Left cardiac atrium (tissue), 4 donors: Measurements from ENCODE around the gene EML6. TPM values are rescaled to one million over a fixed set of nuclear protein-coding genes. Genes with fewer than 3 reads are reported as not detected.

ENCODE experiments used
- ATAC-seq, 2 donors: fragments of 200-7000 bp; cut with Tn5 transposase; one replicate each; pipeline ENCODE4 v1.9.1; 2020; ENCODE audit warnings: mild to moderate bottlenecking in 2 of 2, moderate library complexity in 2 of 2
- DNase-seq: peaks from one replicate; pipeline ENCODE4 v3.0.0-alpha.2; 2020
- intact Hi-C, 2 donors: fragments of 100-400 bp; cut with DNase I; formaldehyde crosslinking; loops; one replicate each; pipeline versions ENCODE4 v1.14.1 to v1.15.1; 2022 to 2023
- total RNA-seq, 2 donors: library from RNA; stranded (reverse); fragmentation: NEBNext Ultra II Directional; extraction: Animal tissue kit (Norgen Biotek cat#: 25700); gene quantifications; one replicate each; pipeline ENCODE4 v1.2.1, GENCODE V29; 2021
- donor health status: DM: no; HTN: yes; CAD: no.
- donor health status: DM: no; HTN: yes; CAD: no; lungs with severe emphysema.
- donor health status: DM: yes; HTN: yes; CAD: no.
- donor health status: Dilated cardiomyopathy.

EML6 gene
- total RNA-seq, 2 donors from 2014 or later: 0.52 to 0.62 TPM

GRCh38 chr2:54775710-54776109, 52.2 kb downstream of the EML6 start:
- intact Hi-C loops: no loop called here
- DNase-seq: no peak
- no peak for ATAC-seq

GRCh38 chr2:54776494-54776893, 53.0 kb downstream of the EML6 start:
- ATAC-seq (no peak), DNase-seq (no peak)
- intact Hi-C loops: no loop called here

GRCh38 chr2:54783349-54783748, 59.9 kb downstream of the EML6 start:
- DNase-seq (no peak), ATAC-seq (no peak)
- intact Hi-C loops: no loop called here

DNA sequence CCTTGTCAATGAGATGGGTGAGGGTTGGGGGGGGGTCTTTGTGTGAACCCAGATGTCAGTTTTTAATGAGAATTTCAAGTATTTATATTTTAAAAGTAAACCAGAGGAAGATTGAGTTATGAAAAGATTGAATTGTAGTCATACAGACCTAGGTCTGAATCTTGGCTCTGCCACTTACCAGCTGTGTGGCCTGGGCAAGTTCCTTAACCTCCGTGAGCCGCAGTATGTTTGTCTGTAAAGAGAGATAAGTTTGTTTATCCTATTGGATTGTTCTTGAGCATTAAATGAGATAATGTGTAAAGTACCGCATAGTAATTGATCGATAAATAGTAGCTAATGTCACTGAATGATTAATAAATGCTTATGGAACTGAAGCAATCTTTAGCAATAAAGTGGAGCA, 63.8 kb downstream of the EML6 start:
- intact Hi-C loops: no loop called here
- DNase-seq (no peak), ATAC-seq (no peak)

GRCh38 chr2:54787755-54788366, 64.4 kb downstream of the EML6 start:
- ATAC-seq: no peak
- intact Hi-C loops: no loop called here
- DNase-seq: no peak

GRCh38 chr2:54789878-54790277, 66.4 kb downstream of the EML6 start:
- DNase-seq (no peak), ATAC-seq (no peak)
- intact Hi-C loops: no loop called here

- DNase-seq: no peak
- intact Hi-C loops: no loop called here
- no peak for ATAC-seq
These were observed 68.4 kb downstream of the EML6 start for GRCh38 chr2:54791831-54792230.

DNA sequence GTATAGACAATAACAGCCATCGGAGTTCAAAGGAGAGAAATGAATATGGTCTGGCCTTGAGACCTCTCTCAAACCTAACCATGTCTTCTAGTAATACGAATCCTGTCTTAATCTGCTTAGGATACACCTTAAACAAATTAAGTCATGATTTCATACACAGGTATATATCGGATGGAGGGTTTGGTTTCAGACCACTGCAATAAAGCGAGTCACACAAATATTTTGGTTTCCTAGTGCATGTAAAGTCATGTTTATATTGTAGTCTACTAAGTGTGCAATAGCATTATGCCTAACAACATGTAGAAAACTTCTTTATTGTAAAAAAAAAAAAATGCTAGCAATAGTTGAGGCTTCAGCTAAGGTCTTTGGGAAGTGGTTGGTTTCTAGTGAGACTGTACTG, 73.8 kb downstream of the EML6 start:
- ATAC-seq: no peak
- intact Hi-C loops: no loop called here

DNA sequence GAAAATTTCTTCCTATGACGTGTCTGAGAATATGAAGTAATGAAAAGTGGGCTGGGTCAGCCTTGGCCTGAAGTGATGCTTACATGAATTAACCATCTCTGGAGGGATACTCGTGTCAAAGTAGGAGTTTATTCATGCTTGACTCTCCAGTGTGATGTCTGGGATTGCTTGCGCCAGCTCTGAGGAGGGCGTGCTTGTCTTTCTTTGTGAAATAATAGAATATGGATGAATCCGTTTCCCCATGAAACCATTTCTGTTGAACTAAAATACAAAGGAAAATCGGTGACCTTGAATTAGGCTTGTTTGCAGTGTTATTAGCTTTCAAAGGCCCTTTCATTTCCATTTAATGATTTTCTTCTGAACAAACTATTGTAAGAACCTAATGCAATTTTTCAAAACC, 77.9 kb downstream of the EML6 start:
- no peak for ATAC-seq
- intact Hi-C loops: no loop called here

More for the DNA sequence above, 73.8 kb downstream of the EML6 start:
- no peak for DNase-seq

DNA sequence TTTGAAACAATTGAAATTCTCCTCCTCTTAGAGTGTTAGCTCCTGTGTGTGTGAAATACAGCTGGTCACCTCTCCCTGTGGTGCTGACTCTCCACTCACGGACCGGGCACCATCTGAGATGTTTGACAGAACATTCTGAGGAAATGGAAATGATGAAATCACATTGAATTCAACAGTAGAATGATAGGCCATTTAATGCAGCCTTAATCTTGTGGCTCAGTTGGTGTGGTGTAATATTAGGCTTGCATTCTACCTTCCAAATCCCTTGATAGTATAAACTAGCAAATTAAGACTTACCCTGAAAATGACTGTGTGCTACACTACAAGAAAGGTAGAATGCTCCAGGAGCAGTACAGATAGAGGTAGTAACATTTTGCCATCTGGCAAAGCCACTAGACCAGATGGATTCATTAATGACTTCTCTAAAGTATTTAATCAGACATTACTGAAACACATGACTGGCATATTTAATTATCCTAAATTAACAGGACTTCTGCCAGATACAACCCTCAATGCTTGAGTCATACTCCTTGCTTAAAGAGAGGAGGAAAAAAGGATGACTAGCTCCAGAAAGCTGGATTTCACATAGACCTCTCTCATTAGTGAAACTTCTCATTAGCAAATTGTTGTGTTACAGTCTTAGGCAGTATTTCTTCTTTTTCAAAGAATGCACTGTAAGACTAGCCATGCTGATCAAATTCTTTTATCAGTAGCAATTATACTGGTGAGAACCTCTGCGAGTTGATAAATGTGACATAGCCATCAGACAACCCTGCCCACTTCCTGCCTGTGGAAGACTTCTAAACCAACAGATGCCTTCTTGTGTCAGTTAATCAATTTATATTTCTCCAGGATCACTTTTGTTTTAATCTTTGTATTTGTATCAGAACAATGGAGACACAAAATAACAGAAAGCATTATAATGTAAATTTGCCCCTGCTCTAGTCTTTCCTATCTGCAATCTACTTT, 80.6 kb downstream of the EML6 start:
- intact Hi-C loops: no loop called here

More for the DNA sequence above, 77.9 kb downstream of the EML6 start:
- no peak for DNase-seq

DNA sequence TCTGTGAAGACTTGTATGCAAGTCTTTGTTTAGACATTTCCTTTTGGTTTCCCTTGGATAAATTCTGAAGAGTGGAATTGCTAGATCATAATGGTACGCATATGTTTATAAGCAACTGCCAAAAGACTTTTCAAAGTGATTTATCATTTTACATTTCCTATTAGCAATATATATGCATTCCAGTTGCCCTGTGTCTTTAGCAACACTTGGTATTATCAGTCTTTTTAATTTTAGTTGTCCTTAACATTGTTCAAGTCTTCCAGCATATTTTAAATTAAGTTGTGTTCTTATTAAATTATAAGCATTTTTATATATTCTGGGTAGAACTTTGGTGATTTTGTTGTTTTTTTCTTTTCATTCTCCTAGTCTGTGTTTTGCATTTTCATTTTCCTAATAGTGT, 81.8 kb downstream of the EML6 start:
- ATAC-seq: no peak
- no peak for DNase-seq
- intact Hi-C loops: no loop called here

More for the DNA sequence above, 80.6 kb downstream of the EML6 start:
- DNase-seq (no peak), ATAC-seq (no peak)

GRCh38 chr2:54806975-54807374, 83.5 kb downstream of the EML6 start:
- no peak for DNase-seq
- ATAC-seq: no peak
- intact Hi-C loops: no loop called here

GRCh38 chr2:54808661-54809060, 85.2 kb downstream of the EML6 start:
- no peak for DNase-seq
- intact Hi-C loops: no loop called here
- no peak for ATAC-seq

- DNase-seq (no peak), ATAC-seq (no peak)
- intact Hi-C loops: no loop called here
These were observed 86.4 kb downstream of the EML6 start for GRCh38 chr2:54809819-54810218.

- intact Hi-C loops: no loop called here
- DNase-seq (no peak), ATAC-seq (no peak)
These were observed 86.8 kb downstream of the EML6 start for GRCh38 chr2:54810246-54810645.

DNA sequence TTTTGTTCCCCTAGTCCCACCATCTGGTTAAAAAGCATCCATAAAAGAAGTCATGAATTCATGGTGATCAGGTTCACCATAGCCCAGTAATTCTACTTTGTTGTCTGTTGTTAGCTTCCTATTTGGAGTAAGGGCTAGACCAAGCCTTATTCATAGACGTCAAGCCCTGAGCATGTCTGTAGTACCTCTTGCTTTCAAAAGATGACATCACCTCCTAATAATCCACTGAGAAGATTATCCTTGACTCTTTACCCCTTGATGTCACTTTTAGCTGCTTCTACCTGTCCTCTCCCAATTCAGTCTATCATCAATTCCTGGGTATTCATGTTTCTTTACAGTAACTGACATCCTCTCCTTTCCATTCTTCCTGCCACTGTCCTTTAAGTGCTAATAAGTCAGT, 90.1 kb downstream of the EML6 start:
- DNase-seq: no peak
- no peak for ATAC-seq
- intact Hi-C loops: no loop called here

DNA sequence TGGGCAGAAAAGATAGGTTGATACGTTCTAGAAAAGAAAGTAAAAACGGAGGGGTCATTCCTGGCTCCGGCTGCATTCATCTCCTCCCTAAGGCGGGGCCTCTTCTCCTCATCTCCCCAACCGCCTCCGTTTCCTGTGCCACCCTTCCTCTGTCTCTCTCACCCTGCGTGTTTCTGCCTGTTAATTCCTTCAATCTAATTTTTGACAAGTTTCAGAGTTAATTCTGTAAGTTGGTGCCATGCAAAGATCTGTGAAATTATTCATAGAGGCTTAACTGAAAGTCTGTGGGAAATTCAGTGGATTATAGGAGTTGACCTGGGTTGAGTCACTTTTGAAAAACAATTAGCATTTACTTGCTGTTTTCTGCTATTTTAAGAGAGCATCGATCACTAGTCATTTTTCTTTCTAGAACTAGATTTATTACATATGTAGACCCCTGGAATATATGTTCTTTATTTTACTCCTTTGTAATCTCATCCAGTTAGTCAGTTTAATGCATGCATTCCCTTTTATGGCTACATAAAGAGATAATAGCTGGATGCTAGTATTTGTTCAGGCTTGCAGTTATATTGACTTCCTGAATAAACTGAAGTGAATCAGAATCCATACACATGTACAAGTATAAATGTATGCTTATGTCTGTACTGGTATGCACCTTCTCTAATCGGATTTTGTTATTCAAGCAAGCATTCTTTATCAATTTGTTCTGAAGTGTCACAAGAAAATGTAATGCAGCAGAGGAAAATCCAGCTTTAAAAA, 91.1 kb downstream of the EML6 start:
- intact Hi-C loops: no loop called here
- DNase-seq (no peak), ATAC-seq (no peak)

- intact Hi-C loops: no loop called here
- no peak for DNase-seq
- ATAC-seq: no peak
These were observed 91.7 kb downstream of the EML6 start for GRCh38 chr2:54815148-54815539.

DNA sequence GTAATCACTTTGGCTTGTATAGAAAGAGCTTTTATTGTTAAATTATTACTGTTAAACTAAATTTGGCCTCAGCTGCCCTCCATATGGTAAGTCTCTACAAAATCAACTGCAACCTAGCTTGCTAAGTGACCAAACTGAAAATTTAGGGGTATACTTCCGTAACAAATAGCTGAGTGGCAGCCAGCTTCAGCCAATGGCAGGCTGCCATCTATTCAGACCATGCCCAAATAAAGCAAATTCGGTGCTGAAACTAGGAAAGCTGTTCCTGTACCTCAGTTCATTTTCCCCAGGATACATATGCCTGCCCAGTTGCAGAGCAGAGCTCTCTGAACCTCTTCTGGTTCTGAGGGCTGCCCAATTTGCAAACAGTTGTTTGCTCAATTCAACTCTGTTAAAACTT, 94.8 kb downstream of the EML6 start:
- intact Hi-C loops: no loop called here
- DNase-seq (no peak), ATAC-seq (no peak)

GRCh38 chr2:54820558-54820957, 97.1 kb downstream of the EML6 start:
- ATAC-seq: no peak

More at GRCh38 chr2:54820558-54820957, 97.1 kb downstream of the EML6 start:
- DNase-seq: no peak
- intact Hi-C loops: no loop called here
